ENCODE data around the gene ARHGEF7.

DNA sequence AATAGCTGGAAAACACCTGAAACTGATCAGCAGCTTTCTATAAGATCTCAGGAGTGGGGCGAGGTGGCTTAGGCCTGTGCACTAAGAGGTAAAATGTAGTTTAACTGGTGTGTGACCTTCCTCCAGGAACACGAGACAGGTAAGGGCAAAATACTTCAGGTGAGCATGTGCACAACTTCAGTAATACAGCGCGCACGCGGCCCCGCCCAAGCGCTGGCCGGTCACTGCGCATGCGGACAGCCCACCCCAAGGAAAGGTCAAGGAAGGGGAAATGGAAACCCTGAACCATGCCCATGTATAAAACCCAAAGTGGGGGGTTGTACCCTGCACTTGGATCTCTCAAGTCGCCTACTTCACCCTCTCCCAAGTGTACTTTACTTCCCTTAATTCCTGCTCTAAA is 49.4 kb upstream of the ARHGEF7 start:
- TF ChIP-seq, protein P1, sequence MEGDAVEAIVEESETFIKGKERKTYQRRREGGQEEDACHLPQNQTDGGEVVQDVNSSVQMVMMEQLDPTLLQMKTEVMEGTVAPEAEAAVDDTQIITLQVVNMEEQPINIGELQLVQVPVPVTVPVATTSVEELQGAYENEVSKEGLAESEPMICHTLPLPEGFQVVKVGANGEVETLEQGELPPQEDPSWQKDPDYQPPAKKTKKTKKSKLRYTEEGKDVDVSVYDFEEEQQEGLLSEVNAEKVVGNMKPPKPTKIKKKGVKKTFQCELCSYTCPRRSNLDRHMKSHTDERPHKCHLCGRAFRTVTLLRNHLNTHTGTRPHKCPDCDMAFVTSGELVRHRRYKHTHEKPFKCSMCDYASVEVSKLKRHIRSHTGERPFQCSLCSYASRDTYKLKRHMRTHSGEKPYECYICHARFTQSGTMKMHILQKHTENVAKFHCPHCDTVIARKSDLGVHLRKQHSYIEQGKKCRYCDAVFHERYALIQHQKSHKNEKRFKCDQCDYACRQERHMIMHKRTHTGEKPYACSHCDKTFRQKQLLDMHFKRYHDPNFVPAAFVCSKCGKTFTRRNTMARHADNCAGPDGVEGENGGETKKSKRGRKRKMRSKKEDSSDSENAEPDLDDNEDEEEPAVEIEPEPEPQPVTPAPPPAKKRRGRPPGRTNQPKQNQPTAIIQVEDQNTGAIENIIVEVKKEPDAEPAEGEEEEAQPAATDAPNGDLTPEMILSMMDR (IDR thresholded peaks at IDR 0.05 in 2 of 3, conservative IDR thresholded peaks at IDR 0.05 in 1 of 3; ENCODE audit: borderline replicate concordance in 1 of 3, insufficient read depth in 1 of 3, low read depth in 2 of 3, low read length in 2 of 3) = no peak
- TF ChIP-seq POLR2AphosphoS5 (IDR thresholded peaks at IDR 0.05; ENCODE audit: low read depth, low read length) = no peak
- TF ChIP-seq POLR2A (IDR thresholded peaks at IDR 0.05; ENCODE audit: borderline replicate concordance, extremely low read depth, insufficient read depth, insufficient read length) = no peak
- TF ChIP-seq JUND (IDR thresholded peaks at IDR 0.05) = no peak
- no peak for TF ChIP-seq EZH2 (IDR thresholded peaks at IDR 0.05)
- no peak for TF ChIP-seq EGR1 (IDR thresholded peaks at IDR 0.05; ENCODE audit: low read depth)
- TF ChIP-seq EZH2phosphoT487 (IDR thresholded peaks at IDR 0.05; ENCODE audit: borderline replicate concordance) = no peak
- no peak for TF ChIP-seq ZNF274 (IDR thresholded peaks at IDR 0.05; ENCODE audit: low read depth, low read length)
- no peak for TF ChIP-seq CEBPB (IDR thresholded peaks at IDR 0.05; ENCODE audit: low read depth)
- no peak for TF ChIP-seq MAX (IDR thresholded peaks at IDR 0.05)
